Measurements from ENCODE around the gene GNG3. TPM values are rescaled to one million over a fixed set of nuclear protein-coding genes. Genes with fewer than 3 reads are reported as not detected.

The GNG3 gene
- total RNA-seq, 4 donors from 2014 or later, result 0.68 TPM; not detected in 3

- peak overlapping the region; percentile 63 for H3K4me3 ChIP-seq
- peaks cover 14% of the 10 kb centered on the region for H3K36me3 ChIP-seq
- no peaks in the 10 kb centered on the region for H3K27me3 ChIP-seq
- WGBS, result 80% methylated on average over 8 of the region's 8 CpGs
- no peak for DNase-seq (ENCODE audit: low spot score in 2 of 2)
- TF ChIP-seq POLR2A (IDR thresholded peaks at IDR 0.05) (no peak), EP300 (IDR thresholded peaks at IDR 0.05) (no peak), POLR2AphosphoS5 (IDR thresholded peaks at IDR 0.05) (no peak)
- TF ChIP-seq, protein P1, sequence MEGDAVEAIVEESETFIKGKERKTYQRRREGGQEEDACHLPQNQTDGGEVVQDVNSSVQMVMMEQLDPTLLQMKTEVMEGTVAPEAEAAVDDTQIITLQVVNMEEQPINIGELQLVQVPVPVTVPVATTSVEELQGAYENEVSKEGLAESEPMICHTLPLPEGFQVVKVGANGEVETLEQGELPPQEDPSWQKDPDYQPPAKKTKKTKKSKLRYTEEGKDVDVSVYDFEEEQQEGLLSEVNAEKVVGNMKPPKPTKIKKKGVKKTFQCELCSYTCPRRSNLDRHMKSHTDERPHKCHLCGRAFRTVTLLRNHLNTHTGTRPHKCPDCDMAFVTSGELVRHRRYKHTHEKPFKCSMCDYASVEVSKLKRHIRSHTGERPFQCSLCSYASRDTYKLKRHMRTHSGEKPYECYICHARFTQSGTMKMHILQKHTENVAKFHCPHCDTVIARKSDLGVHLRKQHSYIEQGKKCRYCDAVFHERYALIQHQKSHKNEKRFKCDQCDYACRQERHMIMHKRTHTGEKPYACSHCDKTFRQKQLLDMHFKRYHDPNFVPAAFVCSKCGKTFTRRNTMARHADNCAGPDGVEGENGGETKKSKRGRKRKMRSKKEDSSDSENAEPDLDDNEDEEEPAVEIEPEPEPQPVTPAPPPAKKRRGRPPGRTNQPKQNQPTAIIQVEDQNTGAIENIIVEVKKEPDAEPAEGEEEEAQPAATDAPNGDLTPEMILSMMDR (IDR thresholded peaks at IDR 0.05), result no peak
- H3K27ac ChIP-seq, result peak overlapping the region; percentile 71
- peaks cover 44% of the 10 kb centered on the region for H3K4me1 ChIP-seq
- H3K9me3 ChIP-seq, result no peaks in the 10 kb centered on the region
Measured at GRCh38 chr11:62706850-62707247, 627 bp upstream of the GNG3 start.

DNA sequence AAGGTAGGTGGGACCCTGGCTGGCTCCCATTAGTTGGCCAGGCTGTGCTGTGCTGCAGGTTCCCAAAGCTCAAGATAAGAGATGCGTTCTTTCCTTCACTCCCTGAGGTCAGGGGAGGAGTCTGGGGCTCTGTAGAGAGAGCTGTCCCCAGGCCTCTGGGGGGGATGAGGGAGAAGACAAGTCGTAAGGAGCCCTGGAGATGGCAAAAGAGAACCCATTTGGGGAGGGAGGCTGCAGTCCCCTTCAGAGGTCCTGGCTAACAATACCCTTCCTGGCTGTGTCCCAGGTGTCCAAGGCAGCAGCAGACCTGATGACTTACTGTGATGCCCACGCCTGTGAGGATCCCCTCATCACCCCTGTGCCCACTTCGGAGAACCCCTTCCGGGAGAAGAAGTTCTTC, 916 bp downstream of the GNG3 start:
- Histone ChIP-seq H3K27me3 (no peaks in the 10 kb centered on the region), H3K36me3 (peaks cover 28% of the 10 kb centered on the region), H3K4me3 (peak overlapping the region; percentile 67), H3K27ac (peak overlapping the region; percentile 92), H3K4me1 (peaks cover 44% of the 10 kb centered on the region), H3K9me3 (no peaks in the 10 kb centered on the region)
- no peak for TF ChIP-seq EP300 (IDR thresholded peaks at IDR 0.05)
- no peak for TF ChIP-seq POLR2AphosphoS5 (IDR thresholded peaks at IDR 0.05)
- no peak for TF ChIP-seq POLR2A (IDR thresholded peaks at IDR 0.05)
- 71% methylated on average over 5 of the region's 5 CpGs for WGBS
- DNase-seq (ENCODE audit: low spot score in 2 of 2), result no peak

- peak overlapping the region; percentile 67 for H3K4me3 ChIP-seq
- H3K4me1 ChIP-seq, result peaks cover 47% of the 10 kb centered on the region
- no peaks in the 10 kb centered on the region for H3K9me3 ChIP-seq
- peaks cover 32% of the 10 kb centered on the region for H3K36me3 ChIP-seq
- WGBS, result 4% methylated on average over 6 of the region's 7 CpGs
- peak in 1 of 2 donors; percentile 78 for DNase-seq (ENCODE audit: low spot score in 2 of 2)
- no peaks in the 10 kb centered on the region for H3K27me3 ChIP-seq
- TF ChIP-seq, protein P1 (IDR thresholded peaks at IDR 0.05), result no peak
- TF ChIP-seq POLR2A (IDR thresholded peaks at IDR 0.05), result no peak
- TF ChIP-seq POLR2AphosphoS5 (IDR thresholded peaks at IDR 0.05), result no peak
- TF ChIP-seq EP300 (IDR thresholded peaks at IDR 0.05), result no peak
- H3K27ac ChIP-seq, result peak overlapping the region; percentile 92
Measured at GRCh38 chr11:62708793-62709192, 1.3 kb downstream of the GNG3 start.

GRCh38 chr11:62709247-62710000, 1.9 kb downstream of the GNG3 start:
- Histone ChIP-seq H3K4me1 (peaks cover 47% of the 10 kb centered on the region), H3K27me3 (no peaks in the 10 kb centered on the region), H3K9me3 (no peaks in the 10 kb centered on the region), H3K27ac (peak overlapping the region; percentile 92), H3K36me3 (peaks cover 38% of the 10 kb centered on the region), H3K4me3 (peak overlapping the region; percentile 67)
- TF ChIP-seq, protein P1 (IDR thresholded peaks at IDR 0.05), result peak in 1 of 2 donors; percentile 7
- no peak for TF ChIP-seq EP300 (IDR thresholded peaks at IDR 0.05)
- peak in 1 of 2 donors; percentile 68 for TF ChIP-seq POLR2A (IDR thresholded peaks at IDR 0.05)
- peak in 2 of 3 donors; percentile 67 to 78 for TF ChIP-seq POLR2AphosphoS5 (IDR thresholded peaks at IDR 0.05)
- peak; percentile 99 to 100 for DNase-seq (ENCODE audit: low spot score in 2 of 2)
- under 1% methylated on average over 39 of the region's 47 CpGs for WGBS

GRCh38 chr11:62710001-62710345, 2.5 kb downstream of the GNG3 start:
- Histone ChIP-seq H3K27ac (peak overlapping the region; percentile 92), H3K4me1 (peaks cover 46% of the 10 kb centered on the region)

More at GRCh38 chr11:62710001-62710345, 2.5 kb downstream of the GNG3 start:
- peaks cover 44% of the 10 kb centered on the region for H3K36me3 ChIP-seq
- DNase-seq (ENCODE audit: low spot score in 2 of 2), result no peak
- TF ChIP-seq POLR2A (IDR thresholded peaks at IDR 0.05), result no peak
- no peak for TF ChIP-seq POLR2AphosphoS5 (IDR thresholded peaks at IDR 0.05)
- no peak for TF ChIP-seq EP300 (IDR thresholded peaks at IDR 0.05)
- TF ChIP-seq, protein P1 (IDR thresholded peaks at IDR 0.05), result no peak
- H3K27me3 ChIP-seq, result no peaks in the 10 kb centered on the region
- 57% methylated on average over 7 of the region's 7 CpGs for WGBS
- H3K9me3 ChIP-seq, result no peaks in the 10 kb centered on the region
- peak overlapping the region; percentile 67 for H3K4me3 ChIP-seq

Measured in suprapubic skin (tissue), 4 donors.